ENCODE data around the gene MSRB3. TPM values are rescaled to one million over a fixed set of nuclear protein-coding genes. Genes with fewer than 3 reads are reported as not detected.

The MSRB3 gene
- total and polyA plus RNA-seq, 10 donors: 4.3 to 64.4 (median 19.7) TPM

GRCh38 chr12:65372574-65372973 is 94.1 kb downstream of the MSRB3 start:
- Histone ChIP-seq H3K27ac (no peak overlapping the region), H3K36me3 (no peaks in the 10 kb centered on the region), H3K4me3 (no peak overlapping the region), H3K9me3 (no peaks in the 10 kb centered on the region), H3K27me3 (replicated peaks in 1 of 7) (no peaks in the 10 kb centered on the region), H3K4me1 (no peaks in the 10 kb centered on the region)
- DNase-seq: no peak
- TF ChIP-seq CTCF (IDR thresholded peaks at IDR 0.05 in 8 of 11, conservative IDR thresholded peaks at IDR 0.05 in 3 of 11): no peak
- no peak for TF ChIP-seq POLR2A (IDR thresholded peaks at IDR 0.05)
- TF ChIP-seq POLR2AphosphoS5 (IDR thresholded peaks at IDR 0.05): no peak
- intact Hi-C loops (cut with DNase I; ENCODE audit: low total_unique reads): no loop called here

GRCh38 chr12:65384240-65384639 is 105.8 kb downstream of the MSRB3 start:
- no peak overlapping the region for H3K27ac ChIP-seq
- no peaks in the 10 kb centered on the region for H3K36me3 ChIP-seq
- no peaks in the 10 kb centered on the region for H3K4me1 ChIP-seq
- intact Hi-C loops (cut with DNase I; ENCODE audit: low total_unique reads): no loop called here
- no peaks in the 10 kb centered on the region for H3K27me3 ChIP-seq (replicated peaks in 1 of 7)
- no peak for TF ChIP-seq POLR2A (IDR thresholded peaks at IDR 0.05)
- TF ChIP-seq CTCF (IDR thresholded peaks at IDR 0.05 in 8 of 11, conservative IDR thresholded peaks at IDR 0.05 in 3 of 11): no peak
- no peak for TF ChIP-seq POLR2AphosphoS5 (IDR thresholded peaks at IDR 0.05)
- WGBS, 5 donors: 68 to 75% (median 73%) methylated on average over 2 of the region's 2 CpGs
- no peaks in the 10 kb centered on the region for H3K9me3 ChIP-seq
- no peak overlapping the region for H3K4me3 ChIP-seq
- DNase-seq: no peak

GRCh38 chr12:65387396-65387795 is 108.9 kb downstream of the MSRB3 start:
- no peak for TF ChIP-seq POLR2AphosphoS5 (IDR thresholded peaks at IDR 0.05)
- TF ChIP-seq CTCF (IDR thresholded peaks at IDR 0.05 in 8 of 11, conservative IDR thresholded peaks at IDR 0.05 in 3 of 11): no peak
- no peak for TF ChIP-seq POLR2A (IDR thresholded peaks at IDR 0.05)
- no peak overlapping the region for H3K27ac ChIP-seq
- DNase-seq: no peak
- intact Hi-C loops (cut with DNase I; ENCODE audit: low total_unique reads): no loop called here
- H3K4me1 ChIP-seq: no peaks in the 10 kb centered on the region
- H3K27me3 ChIP-seq (replicated peaks in 1 of 7): no peaks in the 10 kb centered on the region
- no peaks in the 10 kb centered on the region for H3K36me3 ChIP-seq
- no peak overlapping the region for H3K4me3 ChIP-seq
- no peaks in the 10 kb centered on the region for H3K9me3 ChIP-seq

- Histone ChIP-seq H3K4me1 (no peaks in the 10 kb centered on the region), H3K27ac (no peak overlapping the region), H3K36me3 (no peaks in the 10 kb centered on the region), H3K4me3 (no peak overlapping the region), H3K27me3 (replicated peaks in 1 of 7) (no peaks in the 10 kb centered on the region), H3K9me3 (peaks cover 0 to 11% (median 7%) of the 10 kb centered on the region in 8 donors)
- TF ChIP-seq POLR2AphosphoS5 (IDR thresholded peaks at IDR 0.05) (no peak), POLR2A (IDR thresholded peaks at IDR 0.05) (no peak), CTCF (IDR thresholded peaks at IDR 0.05 in 8 of 11, conservative IDR thresholded peaks at IDR 0.05 in 3 of 11) (no peak)
- intact Hi-C loops (cut with DNase I; ENCODE audit: low total_unique reads): no loop called here
- no peak for DNase-seq
- 72 to 95% (median 81%) methylated on average over 4 of the region's 4 CpGs for WGBS, 5 donors
Observed at GRCh38 chr12:65389436-65389835, 111.0 kb downstream of the MSRB3 start.
